SK-N-SH treated with all-trans-retinoic acid at 6 μM for 48 hours (cell line): Measurements from ENCODE around the gene CRABP2.
A peak's percentile ranks its signal among the peaks of the same experiment; 100 is the strongest.

Experiments used
- ATAC-seq: fragments of 200-7000 bp; cut with Tn5 transposase; 3 replicates; pipeline ENCODE4 v1.9.1; 2020; ENCODE audit warnings: mild to moderate bottlenecking, moderate library complexity
- ARNTL ChIP-seq: fragments of 450-650 bp; formaldehyde crosslinking; IDR thresholded peaks from 2 replicates; pipeline ENCODE4 v1.5.0; 2020; ENCODE audit warnings: low read depth, mild to moderate bottlenecking, moderate library complexity, borderline replicate concordance
- CREB5 ChIP-seq: fragments of 250-450 bp; sonication (Bioruptor Pico); IDR thresholded peaks from 2 replicates; pipeline ENCODE4 v1.5.1; 2020; ENCODE audit warnings: low read depth, mild to moderate bottlenecking, moderate library complexity
- ESRRG ChIP-seq: fragments of 250-450 bp; sonication (Bioruptor Pico); IDR thresholded peaks from 2 replicates; pipeline ENCODE4 v1.6.1; 2021; ENCODE audit warnings: mild to moderate bottlenecking
- GLIS3 ChIP-seq: fragments of 250-450 bp; sonication (Bioruptor Pico); IDR thresholded peaks from 2 replicates; pipeline ENCODE4 v1.5.0; 2020; ENCODE audit warnings: mild to moderate bottlenecking, moderate library complexity
- ISL1 ChIP-seq: fragments of 250-450 bp; sonication (Bioruptor Pico); IDR thresholded peaks from 2 replicates; pipeline ENCODE4 v2.1.2; 2022; ENCODE audit warnings: mild to moderate bottlenecking, moderate library complexity
- OSR1 ChIP-seq: fragments of 250-450 bp; sonication (Bioruptor Pico); IDR thresholded peaks from 2 replicates; pipeline ENCODE4 v1.8.0; 2022; ENCODE audit warnings: moderate library complexity, mild to moderate bottlenecking, inconsistent platforms
- PATZ1 ChIP-seq: fragments of 250-450 bp; sonication (Bioruptor Pico); IDR thresholded peaks from 2 replicates; pipeline ENCODE4 v1.8.0; 2020; ENCODE audit warnings: mild to moderate bottlenecking, moderate library complexity, borderline replicate concordance
- POU6F1 ChIP-seq: fragments of 250-450 bp; sonication (Bioruptor Pico); IDR thresholded peaks from 2 replicates; pipeline ENCODE4 v1.8.0; 2021; ENCODE audit warnings: low read depth, mild to moderate bottlenecking, moderate library complexity, borderline replicate concordance
- PPARA ChIP-seq: fragments of 250-450 bp; sonication (Bioruptor Pico); IDR thresholded peaks from 2 replicates; pipeline ENCODE4 v1.5.0; 2020; ENCODE audit warnings: mild to moderate bottlenecking, borderline replicate concordance
- SNAI2 ChIP-seq: fragments of 250-450 bp; sonication (Bioruptor Pico); IDR thresholded peaks from 2 replicates; pipeline ENCODE4 v1.5.0; 2020; ENCODE audit warnings: mild to moderate bottlenecking, moderate library complexity
- TCF4 ChIP-seq: fragments of 250-450 bp; sonication (Bioruptor Pico); IDR thresholded peaks from 2 replicates; pipeline ENCODE4 v1.8.0; 2021; ENCODE audit warnings: mild to moderate bottlenecking, moderate library complexity, borderline replicate concordance
- TSHZ2 ChIP-seq: fragments of 250-450 bp; sonication (Bioruptor Pico); IDR thresholded peaks from 2 replicates; pipeline ENCODE4 v1.5.0; 2020; ENCODE audit warnings: mild to moderate bottlenecking, moderate library complexity
- ZFP3 ChIP-seq: fragments of 250-450 bp; sonication (Bioruptor Pico); IDR thresholded peaks from 2 replicates; pipeline ENCODE4 v1.5.0; 2020; ENCODE audit warnings: mild to moderate bottlenecking, moderate library complexity
- ZFP30 ChIP-seq: fragments of 450-650 bp; formaldehyde crosslinking; IDR thresholded peaks from 2 replicates; pipeline ENCODE4 v1.5.0; 2022; ENCODE audit warnings: mild to moderate bottlenecking, moderate library complexity
- ZNF70 ChIP-seq: fragments of 450-650 bp; formaldehyde crosslinking; IDR thresholded peaks from 2 replicates; pipeline ENCODE4 v1.5.0; 2020; ENCODE audit warnings: mild to moderate bottlenecking, moderate library complexity
- ZNF8 ChIP-seq: fragments of 450-650 bp; formaldehyde crosslinking; IDR thresholded peaks from 2 replicates; pipeline ENCODE4 v1.5.0; 2020; ENCODE audit warnings: mild to moderate bottlenecking, moderate library complexity

CRABP2 gene

GRCh38 chr1:156667968-156668709 lies 37.2 kb downstream of the CRABP2 start:
- TF ChIP-seq ISL1 (CRISPR knock-in tag) = no peak
- no peak for TF ChIP-seq OSR1 (CRISPR knock-in tag)
- TF ChIP-seq ZNF8 (CRISPR knock-in tag) = no peak
- no peak for TF ChIP-seq CREB5 (CRISPR knock-in tag)
- ATAC-seq = peak; percentile 8; the same call in 2 of the 3 replicates

GRCh38 chr1:156667610-156667967 lies 37.8 kb downstream of the CRABP2 start:
- ATAC-seq = peak; percentile 2; the same call in 2 of the 3 replicates
- no peak for TF ChIP-seq ESRRG (CRISPR knock-in tag)
- TF ChIP-seq GLIS3 (CRISPR knock-in tag) = no peak
- TF ChIP-seq OSR1 (CRISPR knock-in tag) = no peak
- TF ChIP-seq PATZ1 (CRISPR knock-in tag) = no peak
- TF ChIP-seq, all 23 proteins: peak for 0

GRCh38 chr1:156666862-156667609 lies 38.3 kb downstream of the CRABP2 start:
- ATAC-seq = peak; percentile 1; the same call in 1 of the 3 replicates
- TF ChIP-seq ZNF70 = no peak
- 0 out of 2 replicates have a peak, but pooled peaks have one; percentile 23 for TF ChIP-seq PATZ1 (CRISPR knock-in tag)
- no peak for TF ChIP-seq ZFP3 (CRISPR knock-in tag)

- TF ChIP-seq ZNF8 (CRISPR knock-in tag) = no peak
- no peak for TF ChIP-seq ZFP3 (CRISPR knock-in tag)
- TF ChIP-seq TSHZ2 (CRISPR knock-in tag) = no peak
- no peak for TF ChIP-seq PPARA
- no peak for TF ChIP-seq PATZ1 (CRISPR knock-in tag)
- no peak for TF ChIP-seq ZFP30 (CRISPR knock-in tag)
- TF ChIP-seq ZNF70 = no peak
- TF ChIP-seq, all 23 proteins: peak for 0
- no peak for ATAC-seq
Measured at GRCh38 chr1:156665539-156665938, 39.8 kb downstream of the CRABP2 start.

GRCh38 chr1:156664767-156665411 lies 40.5 kb downstream of the CRABP2 start:
- ATAC-seq = no peak
- TF ChIP-seq TCF4 (CRISPR knock-in tag) (no peak), ZFP30 (CRISPR knock-in tag) (no peak), ARNTL (CRISPR knock-in tag) (no peak), POU6F1 (CRISPR knock-in tag) (no peak), SNAI2 (CRISPR knock-in tag) (no peak), CREB5 (CRISPR knock-in tag) (no peak)
